Endothelial cell of umbilical vein (primary cell): ENCODE measurements around the gene USP37. TPM values are rescaled to one million over a fixed set of nuclear protein-coding genes. Genes with fewer than 3 reads are reported as not detected.

ENCODE experiments used
- BruUV-seq: library from RNA; stranded (reverse); fragments of 400-500 nt; replicated peaks from 2 replicates; lab custom pipeline; 2021; lab: Mats Ljungman, UMichigan
- CTCF ChIA-PET: fragments of 300-600, 350-600 bp; sonication (Branson Sonifier 250); formaldehyde crosslinking; loops from one replicate; lab custom pipeline; 2021; ENCODE audit warnings: antibody characterized with exemption, inconsistent platforms; lab: Charles Lee
- POLR2A ChIA-PET: fragments of 300-600, 350-600 bp; sonication (Branson Sonifier 250); formaldehyde crosslinking; loops from one replicate; lab custom pipeline; 2021; ENCODE audit warnings: antibody characterized with exemption, inconsistent platforms; lab: Charles Lee
- DNase-seq: peaks from one replicate; pipeline ENCODE4 v3.0.0-alpha.2; 2011; ENCODE audit warnings: low read depth, low spot score
- FAIRE-seq: peaks from 2 replicates; lab custom pipeline; 2011; peaks lifted over from hg19 to GRCh38; lab: Jason Lieb, UNC
- H2AFZ ChIP-seq: 2 replicates; pipeline ENCODE4 v1.6.0; 2012; ENCODE audit warnings: low read depth, low read length, control low read depth, inconsistent platforms
- H3K27ac ChIP-seq: 2 replicates; pipeline ENCODE4 v1.5.1; 2011; ENCODE audit warnings: low read depth, mild to moderate bottlenecking, control low read depth, low read length, moderate library complexity; ENCODE audit not compliant: insufficient read depth
- H3K27me3 ChIP-seq, 2 experiments: 2 replicates each; pipeline versions ENCODE4 v1.6.0 to v1.6.1; 2011; ENCODE audit warnings: low read length in 2 of 2, mixed read lengths in 1 of 2; ENCODE audit not compliant: control insufficient read depth in 2 of 2, insufficient read depth in 2 of 2
- H3K36me3 ChIP-seq, 2 experiments: 2 replicates in 1 of 2; 3 replicates in 1 of 2; pipeline ENCODE4 v1.5.1; 2011; ENCODE audit warnings: low read length in 2 of 2, mild to moderate bottlenecking in 1 of 2, moderate library complexity in 1 of 2; ENCODE audit not compliant: control insufficient read depth in 2 of 2, insufficient read depth in 2 of 2; ENCODE audit errors: extremely low read depth in 1 of 2
- H3K4me1 ChIP-seq: 3 replicates; pipeline ENCODE4 v1.5.1; 2011; ENCODE audit warnings: mild to moderate bottlenecking, low read length; ENCODE audit not compliant: control insufficient read depth, insufficient read depth; ENCODE audit errors: extremely low read depth
- H3K4me2 ChIP-seq: 2 replicates; pipeline ENCODE4 v1.6.1; 2011; ENCODE audit warnings: low read length, control low read depth, mixed read lengths; ENCODE audit not compliant: insufficient read depth
- H3K4me3 ChIP-seq, 3 experiments: fragments of 200-600 bp in 1 of 3; sonication (generic), shearing (Covaris generic) in 1 of 3; replicated peaks in 1 of 3; 2 replicates each; pipeline ENCODE4 v1.5.1; 2011 to 2016; ENCODE audit warnings: control low read depth in 3 of 3, low read length in 3 of 3, mild to moderate bottlenecking in 2 of 3, inconsistent platforms in 1 of 3, low read depth in 1 of 3, moderate library complexity in 1 of 3; ENCODE audit not compliant: insufficient read depth in 1 of 3
- H3K79me2 ChIP-seq: 2 replicates; pipeline ENCODE4 v1.6.0; 2012; ENCODE audit warnings: low read length, inconsistent platforms; ENCODE audit not compliant: control insufficient read depth, insufficient read depth
- H3K9ac ChIP-seq: replicated peaks from 2 replicates; pipeline ENCODE3; 2011; ENCODE audit warnings: low read length, control low read depth; ENCODE audit not compliant: insufficient read depth; ENCODE audit errors: extremely low read depth
- H3K9me1 ChIP-seq: replicated peaks from 3 replicates; pipeline ENCODE4 v1.6.0; 2011; ENCODE audit warnings: mild to moderate bottlenecking, low read length; ENCODE audit not compliant: control insufficient read depth, insufficient read depth; ENCODE audit errors: extremely low read depth
- H3K9me3 ChIP-seq: replicated peaks from 2 replicates; pipeline ENCODE4 v1.5.1; 2012; ENCODE audit warnings: low read length, inconsistent platforms; ENCODE audit not compliant: control insufficient read depth, insufficient read depth
- H4K20me1 ChIP-seq: replicated peaks from 2 replicates; pipeline ENCODE3; 2011; ENCODE audit warnings: mild to moderate bottlenecking, low read length; ENCODE audit not compliant: control insufficient read depth, insufficient read depth; ENCODE audit errors: extremely low read depth
- EZH2 ChIP-seq: IDR thresholded peaks from 2 replicates; pipeline ENCODE4 v1.6.1; 2012; ENCODE audit warnings: borderline replicate concordance, low read depth, mild to moderate bottlenecking, moderate library complexity, low read length, inconsistent platforms; ENCODE audit not compliant: severe bottlenecking
- FOS ChIP-seq: IDR thresholded peaks from 2 replicates; pipeline ENCODE4 v1.6.1; 2011; ENCODE audit warnings: mild to moderate bottlenecking, low read length, moderate library complexity, borderline replicate concordance; ENCODE audit not compliant: insufficient read depth
- GATA2 ChIP-seq: IDR thresholded peaks from 2 replicates; pipeline ENCODE4 v1.7.0; 2011; ENCODE audit warnings: low read depth, mild to moderate bottlenecking, moderate library complexity, mixed read lengths, low read length; ENCODE audit not compliant: insufficient read length, insufficient read depth
- JUN ChIP-seq: IDR thresholded peaks from 2 replicates; pipeline ENCODE4 v1.6.1; 2011; ENCODE audit warnings: borderline replicate concordance, low read depth; ENCODE audit not compliant: insufficient read length, insufficient read depth
- MAX ChIP-seq: IDR thresholded peaks from 2 replicates; pipeline ENCODE4 v1.6.1; 2011; ENCODE audit not compliant: insufficient read depth, insufficient read length
- MYC ChIP-seq: IDR thresholded peaks from one replicate; pipeline ENCODE4 v1.6.1; 2011; ENCODE audit warnings: mild to moderate bottlenecking, low read depth, low read length
- POLR2A ChIP-seq: IDR thresholded peaks from 2 replicates; pipeline ENCODE4 v1.6.1; 2012; ENCODE audit warnings: low read depth, mild to moderate bottlenecking, control low read depth, low read length
- POLR2AphosphoS5 ChIP-seq: IDR thresholded peaks from 2 replicates; pipeline ENCODE4 v1.6.1; 2012; ENCODE audit warnings: low read depth, mild to moderate bottlenecking, control low read depth, low read length, moderate library complexity; ENCODE audit not compliant: insufficient read depth
- dilution Hi-C: fragments of 300-500 bp; cut with MboI; formaldehyde crosslinking; loops from one replicate; pipeline ENCODE4 v1.15.0; 2019; ENCODE audit warnings: low sequenced_read_pairs; ENCODE audit not compliant: extremely low pct_ligation_motif_present
- intact Hi-C: fragments of 100-400 bp; cut with micrococcal nuclease; formaldehyde crosslinking; loops from one replicate; pipeline ENCODE4 v1.10.0; 2022
- polyA plus RNA-seq, 4 experiments: library from polyadenylated mRNA; depleted of rRNA in 3 of 4; stranded (reverse) in 3 of 4; unstranded in 1 of 4; fragments of >200 nt; gene quantifications; 2 replicates each; pipeline versions ENCODE4 v1.2.1 to v1.2.3, GENCODE V29; 2011 to 2012; ENCODE audit warnings: missing spikeins in 1 of 4
- total RNA-seq: library from RNA; stranded (reverse); gene quantifications from 2 replicates; pipeline ENCODE4 v1.2.3, GENCODE V29; 2021
- TF ChIP-seq, protein P1 (sequence below), 2 donors: IDR thresholded peaks; 1 replicate in 1 of 2; 2 replicates in 1 of 2; pipeline ENCODE4 v1.5.1; 2011; ENCODE audit warnings: low read length in 2 of 2, mild to moderate bottlenecking in 2 of 2, moderate library complexity in 2 of 2, control low read depth in 1 of 2, inconsistent platforms in 1 of 2, low read depth in 1 of 2; ENCODE audit not compliant: insufficient read depth in 1 of 2; ENCODE audit errors: extremely low read depth in 1 of 2

Gene USP37
- total and polyA plus RNA-seq, 2 donors (not counting 3 experiments of a cell fraction or from before 2014, with no cell fraction given) = 1.9 to 14.4 TPM

DNA sequence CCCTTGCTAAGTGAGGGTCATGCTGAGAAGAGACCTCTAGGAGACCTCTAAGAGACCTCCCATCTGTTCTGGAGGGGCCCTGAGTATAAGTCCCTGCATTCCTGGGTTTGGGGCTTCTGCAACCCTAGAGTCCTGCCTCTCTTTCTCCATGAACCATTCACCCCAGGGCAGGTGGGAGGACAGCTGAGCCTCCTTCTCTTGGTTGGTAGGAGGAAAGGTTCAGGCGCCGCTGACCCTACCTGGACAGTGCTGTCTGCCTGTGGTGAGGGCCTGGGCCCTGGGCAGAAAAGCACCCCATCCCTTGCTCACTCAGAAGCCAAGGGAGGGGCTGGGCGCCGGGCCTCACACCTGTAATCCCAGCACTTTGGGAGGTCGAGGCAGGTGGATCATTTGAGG is 149.8 kb downstream of the USP37 start:
- no peaks in the 10 kb centered on the region for H3K4me1 ChIP-seq
- intact Hi-C loops = loop anchor here (1.0 kb wide), 1 partner anchor 82 kb away; no protein-coding TSS in a partner anchor
- H4K20me1 ChIP-seq = no peaks in the 10 kb centered on the region
- H3K27me3 ChIP-seq = no peaks in the 10 kb centered on the region
- no peak overlapping the region for H3K27ac ChIP-seq
- no peak overlapping the region for H3K4me3 ChIP-seq
- FAIRE-seq = no peak
- dilution Hi-C loops = no loop called here
- no peaks in the 10 kb centered on the region for H3K9me3 ChIP-seq
- H3K79me2 ChIP-seq = no peaks in the 10 kb centered on the region
- TF ChIP-seq POLR2AphosphoS5 (no peak), MAX (no peak), FOS (no peak), POLR2A (no peak), EZH2 (no peak), GATA2 (no peak), JUN (no peak), MYC (no peak)
- TF ChIP-seq, protein P1, sequence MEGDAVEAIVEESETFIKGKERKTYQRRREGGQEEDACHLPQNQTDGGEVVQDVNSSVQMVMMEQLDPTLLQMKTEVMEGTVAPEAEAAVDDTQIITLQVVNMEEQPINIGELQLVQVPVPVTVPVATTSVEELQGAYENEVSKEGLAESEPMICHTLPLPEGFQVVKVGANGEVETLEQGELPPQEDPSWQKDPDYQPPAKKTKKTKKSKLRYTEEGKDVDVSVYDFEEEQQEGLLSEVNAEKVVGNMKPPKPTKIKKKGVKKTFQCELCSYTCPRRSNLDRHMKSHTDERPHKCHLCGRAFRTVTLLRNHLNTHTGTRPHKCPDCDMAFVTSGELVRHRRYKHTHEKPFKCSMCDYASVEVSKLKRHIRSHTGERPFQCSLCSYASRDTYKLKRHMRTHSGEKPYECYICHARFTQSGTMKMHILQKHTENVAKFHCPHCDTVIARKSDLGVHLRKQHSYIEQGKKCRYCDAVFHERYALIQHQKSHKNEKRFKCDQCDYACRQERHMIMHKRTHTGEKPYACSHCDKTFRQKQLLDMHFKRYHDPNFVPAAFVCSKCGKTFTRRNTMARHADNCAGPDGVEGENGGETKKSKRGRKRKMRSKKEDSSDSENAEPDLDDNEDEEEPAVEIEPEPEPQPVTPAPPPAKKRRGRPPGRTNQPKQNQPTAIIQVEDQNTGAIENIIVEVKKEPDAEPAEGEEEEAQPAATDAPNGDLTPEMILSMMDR (IDR thresholded peaks at IDR 0.05; ENCODE audit: extremely low read depth in 1 of 2, insufficient read depth in 1 of 2, low read depth in 1 of 2, low read length in 2 of 2) = no peak
- POLR2A ChIA-PET = no interaction called here
- CTCF ChIA-PET = no interaction called here
- H3K9ac ChIP-seq = no peak overlapping the region
- H2AFZ ChIP-seq = no peak overlapping the region
- no peak for DNase-seq
- no peaks in the 10 kb centered on the region for H3K9me1 ChIP-seq
- H3K36me3 ChIP-seq = no peaks in the 10 kb centered on the region
- BruUV-seq = no TSS peak
- no peak overlapping the region for H3K4me2 ChIP-seq
